ENCODE measurements around the gene CCM2L. TPM values are rescaled to one million over a fixed set of nuclear protein-coding genes. Genes with fewer than 3 reads are reported as not detected.

CCM2L gene
- total RNA-seq, 1 donor from 2014 or later = 6.3 TPM

DNA sequence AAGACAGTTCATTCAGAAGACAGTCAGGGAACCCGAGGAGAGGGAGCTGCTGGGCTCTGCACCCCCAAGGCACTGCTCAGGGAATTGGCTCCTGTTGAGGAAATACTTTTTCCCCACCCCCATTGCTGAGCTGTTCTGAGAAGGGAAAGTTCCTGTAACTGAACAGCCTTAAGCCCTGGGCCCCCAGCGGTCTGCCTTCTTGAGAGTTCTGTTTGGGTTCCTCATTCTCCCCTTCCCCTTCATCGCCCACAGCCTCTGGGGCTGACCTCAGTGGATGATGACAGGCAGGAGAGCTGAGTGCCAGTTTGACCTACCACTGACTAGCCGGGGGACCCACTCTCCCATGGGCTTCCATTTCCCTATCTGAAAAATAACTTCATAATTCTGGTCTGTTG, 52.5 kb downstream of the CCM2L start:
- no peak overlapping the region for H3K27ac Mint-ChIP-seq (ENCODE audit: unreplicated experiment)
- H3K4me1 Mint-ChIP-seq (ENCODE audit: low read depth, unreplicated experiment) = peaks cover 6% of the 10 kb centered on the region
- peaks cover 10% of the 10 kb centered on the region for H3K36me3 Mint-ChIP-seq (ENCODE audit: unreplicated experiment)
- peaks cover 11% of the 10 kb centered on the region for H3K9me3 Mint-ChIP-seq (ENCODE audit: unreplicated experiment)
- H3K27me3 Mint-ChIP-seq (ENCODE audit: unreplicated experiment) = peaks cover 21% of the 10 kb centered on the region
- DNase-seq = no peak
- no peak for TF ChIP-seq CTCF (IDR thresholded peaks at IDR 0.05; ENCODE audit: partially characterized antibody, unreplicated experiment)
- no peak overlapping the region for H3K4me3 Mint-ChIP-seq (ENCODE audit: unreplicated experiment)

DNA sequence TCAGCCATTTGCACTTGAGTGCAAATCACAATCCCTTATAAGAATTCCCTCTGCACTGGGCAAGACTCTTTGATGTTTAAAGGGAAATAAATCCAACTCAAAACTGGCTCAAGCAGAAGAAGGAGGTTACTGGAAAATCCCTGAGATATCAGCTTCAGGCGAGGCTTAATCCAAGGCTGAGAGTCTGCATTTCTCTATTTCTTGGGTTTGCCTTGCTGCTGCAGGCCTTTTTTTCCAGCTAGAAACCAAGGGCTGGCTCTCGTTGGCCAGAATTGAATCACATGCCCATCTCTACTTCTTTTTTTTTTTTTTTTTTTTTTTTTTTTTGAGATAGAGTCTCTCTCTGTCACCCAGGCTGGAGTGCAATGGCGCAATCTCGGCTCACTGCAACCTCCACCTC, 53.5 kb downstream of the CCM2L start:
- no peak overlapping the region for H3K4me3 Mint-ChIP-seq (ENCODE audit: unreplicated experiment)

DNA sequence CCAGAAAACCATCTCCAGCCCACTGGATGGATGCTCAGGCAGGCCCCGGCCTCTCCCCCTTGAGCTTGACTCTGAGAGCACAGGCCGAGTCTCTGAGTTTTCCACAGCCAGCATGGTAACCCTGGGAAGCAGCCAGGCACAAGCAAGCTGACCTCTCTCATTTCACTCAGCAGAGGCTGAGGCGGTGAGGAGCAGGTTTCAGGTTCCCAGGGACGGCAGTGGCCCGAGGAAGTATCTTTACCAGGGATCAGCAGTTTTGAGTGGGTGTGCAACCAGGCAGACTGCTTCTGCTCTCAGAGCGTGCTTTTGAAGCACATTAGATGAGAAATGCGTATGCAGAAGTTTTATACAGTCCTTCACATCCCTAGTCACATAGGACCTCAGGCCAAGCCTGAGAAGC, 54.4 kb downstream of the CCM2L start:
- Mint-ChIP-seq H3K4me3 (ENCODE audit: unreplicated experiment) (no peak overlapping the region), H3K9me3 (ENCODE audit: unreplicated experiment) (peaks cover 11% of the 10 kb centered on the region), H3K36me3 (ENCODE audit: unreplicated experiment) (peaks cover 10% of the 10 kb centered on the region), H3K27me3 (ENCODE audit: unreplicated experiment) (peaks cover 14% of the 10 kb centered on the region), H3K4me1 (ENCODE audit: low read depth, unreplicated experiment) (peaks cover 9% of the 10 kb centered on the region), H3K27ac (ENCODE audit: unreplicated experiment) (no peak overlapping the region)
- no peak for TF ChIP-seq CTCF (IDR thresholded peaks at IDR 0.05; ENCODE audit: partially characterized antibody, unreplicated experiment)
- DNase-seq = no peak

More for the DNA sequence above, 53.5 kb downstream of the CCM2L start:
- peaks cover 21% of the 10 kb centered on the region for H3K27me3 Mint-ChIP-seq (ENCODE audit: unreplicated experiment)
- no peak overlapping the region for H3K27ac Mint-ChIP-seq (ENCODE audit: unreplicated experiment)
- H3K4me1 Mint-ChIP-seq (ENCODE audit: low read depth, unreplicated experiment) = peaks cover 6% of the 10 kb centered on the region
- H3K36me3 Mint-ChIP-seq (ENCODE audit: unreplicated experiment) = peaks cover 10% of the 10 kb centered on the region
- H3K9me3 Mint-ChIP-seq (ENCODE audit: unreplicated experiment) = peaks cover 11% of the 10 kb centered on the region
- TF ChIP-seq CTCF (IDR thresholded peaks at IDR 0.05; ENCODE audit: partially characterized antibody, unreplicated experiment) = no peak
- DNase-seq = no peak

GRCh38 chr20:32067234-32067821, 57.1 kb downstream of the CCM2L start:
- no peak for TF ChIP-seq CTCF (IDR thresholded peaks at IDR 0.05; ENCODE audit: partially characterized antibody, unreplicated experiment)
- peaks cover 8% of the 10 kb centered on the region for H3K9me3 Mint-ChIP-seq (ENCODE audit: unreplicated experiment)
- H3K36me3 Mint-ChIP-seq (ENCODE audit: unreplicated experiment) = no peaks in the 10 kb centered on the region

GRCh38 chr20:32068174-32068573, 57.9 kb downstream of the CCM2L start:
- Mint-ChIP-seq H3K4me1 (ENCODE audit: low read depth, unreplicated experiment) (peaks cover 9% of the 10 kb centered on the region), H3K27me3 (ENCODE audit: unreplicated experiment) (peaks cover 9% of the 10 kb centered on the region), H3K36me3 (ENCODE audit: unreplicated experiment) (peaks cover 2% of the 10 kb centered on the region), H3K4me3 (ENCODE audit: unreplicated experiment) (no peak overlapping the region), H3K9me3 (ENCODE audit: unreplicated experiment) (peaks cover 10% of the 10 kb centered on the region), H3K27ac (ENCODE audit: unreplicated experiment) (peak overlapping the region; percentile 36)
- DNase-seq = no peak
- no peak for TF ChIP-seq CTCF (IDR thresholded peaks at IDR 0.05; ENCODE audit: partially characterized antibody, unreplicated experiment)

More at GRCh38 chr20:32067234-32067821, 57.1 kb downstream of the CCM2L start:
- peak; percentile 68 for DNase-seq
- Mint-ChIP-seq H3K4me1 (ENCODE audit: low read depth, unreplicated experiment) (peaks cover 9% of the 10 kb centered on the region), H3K4me3 (ENCODE audit: unreplicated experiment) (peak overlapping the region; percentile 21), H3K27me3 (ENCODE audit: unreplicated experiment) (peaks cover 9% of the 10 kb centered on the region), H3K27ac (ENCODE audit: unreplicated experiment) (peak overlapping the region; percentile 83)
